ENCODE results near the gene CLMN. TPM values are rescaled to one million over a fixed set of nuclear protein-coding genes. Genes with fewer than 3 reads are reported as not detected.

CLMN gene
- total RNA-seq, 6 experiments from 2014 or later: 0.02 TPM; not detected in 5

- Mint-ChIP-seq H3K4me1 (ENCODE audit: low read depth) (peaks cover 39% of the 10 kb centered on the region), H3K27me3 (ENCODE audit: insufficient read depth) (peaks cover 2% of the 10 kb centered on the region; the same call in 1 of the 2 replicates), H3K27ac (peak within 1 kb of the TSS; percentile 98), H3K36me3 (ENCODE audit: low read depth) (no peaks in the 10 kb centered on the region), H3K9me3 (no peaks in the 10 kb centered on the region), H3K4me3 (peak within 1 kb of the TSS; percentile 94)
- TF ChIP-seq CTCF (IDR thresholded peaks at IDR 0.05): no peak
- DNase-seq: peak; percentile 87
Observed at GRCh38 chr14:95157327-95158189, 162.2 kb downstream of the CLMN start, which contains the start of gene DICER1. Gene DICER1, minus strand, starts transcription at chr14:95157529. Its CDS starts 24,071 bp downstream, at chr14:95133458.

GRCh38 chr14:95157048-95157326 lies 162.7 kb downstream of the CLMN start:
- DNase-seq: no peak
- H3K27ac Mint-ChIP-seq: no peak overlapping the region
- no peaks in the 10 kb centered on the region for H3K36me3 Mint-ChIP-seq (ENCODE audit: low read depth)
- peaks cover 45% of the 10 kb centered on the region for H3K4me1 Mint-ChIP-seq (ENCODE audit: low read depth)
- peaks cover 2% of the 10 kb centered on the region; the same call in 1 of the 2 replicates for H3K27me3 Mint-ChIP-seq (ENCODE audit: insufficient read depth)
- no peaks in the 10 kb centered on the region for H3K9me3 Mint-ChIP-seq
- no peak for TF ChIP-seq CTCF (IDR thresholded peaks at IDR 0.05)
- H3K4me3 Mint-ChIP-seq: no peak overlapping the region; the same call in 1 of the 2 replicates

- H3K36me3 Mint-ChIP-seq (ENCODE audit: low read depth): no peaks in the 10 kb centered on the region
- peaks cover 50% of the 10 kb centered on the region for H3K4me1 Mint-ChIP-seq (ENCODE audit: low read depth)
- peaks cover 2% of the 10 kb centered on the region; the same call in 1 of the 2 replicates for H3K27me3 Mint-ChIP-seq (ENCODE audit: insufficient read depth)
- peak overlapping the region; percentile 79 for H3K27ac Mint-ChIP-seq
- no peak for DNase-seq
- no peaks in the 10 kb centered on the region for H3K9me3 Mint-ChIP-seq
- H3K4me3 Mint-ChIP-seq: peak overlapping the region; percentile 94
- no peak for TF ChIP-seq CTCF (IDR thresholded peaks at IDR 0.05)
Observed at GRCh38 chr14:95156161-95157047, 163.3 kb downstream of the CLMN start.

- H3K27me3 Mint-ChIP-seq (ENCODE audit: insufficient read depth): peaks cover 2% of the 10 kb centered on the region; the same call in 1 of the 2 replicates
- no peak for TF ChIP-seq CTCF (IDR thresholded peaks at IDR 0.05)
- no peak overlapping the region for H3K27ac Mint-ChIP-seq
- no peak for DNase-seq
- peak overlapping the region; percentile 94 for H3K4me3 Mint-ChIP-seq
- no peaks in the 10 kb centered on the region for H3K36me3 Mint-ChIP-seq (ENCODE audit: low read depth)
- peaks cover 61% of the 10 kb centered on the region for H3K4me1 Mint-ChIP-seq (ENCODE audit: low read depth)
- no peaks in the 10 kb centered on the region for H3K9me3 Mint-ChIP-seq
Observed at GRCh38 chr14:95155045-95155444, 164.7 kb downstream of the CLMN start.

GRCh38 chr14:95153866-95154265 lies 165.8 kb downstream of the CLMN start:
- no peak overlapping the region; the same call in 1 of the 2 replicates for H3K27ac Mint-ChIP-seq
- peaks cover 73% of the 10 kb centered on the region for H3K4me1 Mint-ChIP-seq (ENCODE audit: low read depth)
- DNase-seq: no peak
- no peak for TF ChIP-seq CTCF (IDR thresholded peaks at IDR 0.05)
- H3K27me3 Mint-ChIP-seq (ENCODE audit: insufficient read depth): peaks cover 2% of the 10 kb centered on the region; the same call in 1 of the 2 replicates
- H3K36me3 Mint-ChIP-seq (ENCODE audit: low read depth): no peaks in the 10 kb centered on the region
- H3K9me3 Mint-ChIP-seq: no peaks in the 10 kb centered on the region
- no peak overlapping the region for H3K4me3 Mint-ChIP-seq
